Nephron (organoid): ENCODE measurements around the gene SKIC8.

Source experiments
- H3K27ac Mint-ChIP-seq, 3 experiments: 2 replicates each; pipeline ENCODE4 v1.8.0; 2020; ENCODE audit warnings: mixed read lengths in 3 of 3, mild to moderate bottlenecking in 2 of 3, moderate library complexity in 1 of 3
- H3K27me3 Mint-ChIP-seq: 2 replicates; pipeline ENCODE4 v1.8.0; 2021; ENCODE audit warnings: low read depth, mild to moderate bottlenecking, moderate library complexity, mixed read lengths
- H3K36me3 Mint-ChIP-seq: 2 replicates; pipeline ENCODE4 v1.8.0; 2020; ENCODE audit warnings: low read depth, mixed read lengths
- H3K4me1 Mint-ChIP-seq: 2 replicates; pipeline ENCODE4 v1.8.0; 2020; ENCODE audit warnings: mixed read lengths
- H3K4me3 Mint-ChIP-seq, 3 experiments: 2 replicates each; pipeline ENCODE4 v1.8.0; 2020; ENCODE audit warnings: mild to moderate bottlenecking in 3 of 3, mixed read lengths in 3 of 3, moderate library complexity in 2 of 3
- H3K9me3 Mint-ChIP-seq: 2 replicates; pipeline ENCODE4 v1.8.0; 2020; ENCODE audit warnings: mixed read lengths
- TF ChIP-seq, protein P1 (sequence below), 3 experiments: fragments of 200-600 bp; sonication (generic); IDR thresholded peaks; one replicate each; pipeline ENCODE4 v1.5.0; 2021; ENCODE audit warnings: antibody characterized with exemption in 3 of 3; ENCODE audit not compliant: unreplicated experiment in 3 of 3

Gene SKIC8

DNA sequence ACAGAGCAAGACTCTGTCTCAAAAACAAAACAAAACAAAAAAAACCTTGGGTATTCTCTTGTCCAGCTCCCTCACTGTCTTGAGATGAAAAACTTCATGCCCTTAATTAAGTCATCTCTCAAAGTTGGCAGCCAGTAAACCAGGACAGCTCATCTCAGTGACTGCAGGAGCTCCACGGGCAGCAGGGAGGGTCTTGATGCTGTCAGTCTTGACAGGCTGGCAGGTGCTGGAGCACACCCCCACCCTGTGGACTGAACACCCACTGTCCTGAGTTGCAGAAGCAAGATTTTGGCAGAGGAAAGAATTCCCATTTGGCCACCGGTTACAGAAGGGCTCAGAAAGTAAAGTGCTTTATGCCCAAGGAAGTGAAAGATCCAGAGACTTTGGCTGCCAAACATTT lies 27.1 kb downstream of the SKIC8 start:
- H3K4me3 Mint-ChIP-seq = no peak overlapping the region
- H3K4me1 Mint-ChIP-seq = peaks cover 18% of the 10 kb centered on the region
- H3K36me3 Mint-ChIP-seq = no peaks in the 10 kb centered on the region
- H3K9me3 Mint-ChIP-seq = no peaks in the 10 kb centered on the region
- TF ChIP-seq, protein P1, sequence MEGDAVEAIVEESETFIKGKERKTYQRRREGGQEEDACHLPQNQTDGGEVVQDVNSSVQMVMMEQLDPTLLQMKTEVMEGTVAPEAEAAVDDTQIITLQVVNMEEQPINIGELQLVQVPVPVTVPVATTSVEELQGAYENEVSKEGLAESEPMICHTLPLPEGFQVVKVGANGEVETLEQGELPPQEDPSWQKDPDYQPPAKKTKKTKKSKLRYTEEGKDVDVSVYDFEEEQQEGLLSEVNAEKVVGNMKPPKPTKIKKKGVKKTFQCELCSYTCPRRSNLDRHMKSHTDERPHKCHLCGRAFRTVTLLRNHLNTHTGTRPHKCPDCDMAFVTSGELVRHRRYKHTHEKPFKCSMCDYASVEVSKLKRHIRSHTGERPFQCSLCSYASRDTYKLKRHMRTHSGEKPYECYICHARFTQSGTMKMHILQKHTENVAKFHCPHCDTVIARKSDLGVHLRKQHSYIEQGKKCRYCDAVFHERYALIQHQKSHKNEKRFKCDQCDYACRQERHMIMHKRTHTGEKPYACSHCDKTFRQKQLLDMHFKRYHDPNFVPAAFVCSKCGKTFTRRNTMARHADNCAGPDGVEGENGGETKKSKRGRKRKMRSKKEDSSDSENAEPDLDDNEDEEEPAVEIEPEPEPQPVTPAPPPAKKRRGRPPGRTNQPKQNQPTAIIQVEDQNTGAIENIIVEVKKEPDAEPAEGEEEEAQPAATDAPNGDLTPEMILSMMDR (IDR thresholded peaks at IDR 0.05; ENCODE audit: unreplicated experiment in 3 of 3) = no peak
- no peak overlapping the region for H3K27ac Mint-ChIP-seq
- peaks cover 8% of the 10 kb centered on the region for H3K27me3 Mint-ChIP-seq

DNA sequence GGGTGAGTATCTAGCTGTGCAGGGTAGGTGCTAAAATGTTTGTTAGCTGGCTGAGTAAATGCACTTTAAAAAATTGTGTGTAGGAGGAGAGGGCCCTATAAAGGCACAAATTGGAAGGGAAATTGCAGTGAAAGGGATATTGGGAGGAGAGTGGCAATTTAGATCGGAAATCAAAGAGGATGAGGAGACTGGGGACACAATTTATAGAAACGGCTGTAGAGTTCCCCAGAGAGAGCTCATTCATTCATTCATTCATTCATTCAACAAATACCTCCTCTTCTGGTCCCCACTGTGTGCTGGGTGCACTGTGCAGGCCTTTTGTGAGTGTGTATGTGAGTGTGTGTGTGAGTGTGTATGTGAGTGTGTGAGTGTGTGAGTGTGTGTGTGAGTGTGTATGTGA lies 32.6 kb downstream of the SKIC8 start:
- H3K9me3 Mint-ChIP-seq = no peaks in the 10 kb centered on the region
- H3K27me3 Mint-ChIP-seq = peaks cover 9% of the 10 kb centered on the region
- no peak overlapping the region for H3K27ac Mint-ChIP-seq
- peaks cover 24% of the 10 kb centered on the region for H3K4me1 Mint-ChIP-seq
- peak overlapping the region in 1 of 3 experiments; percentile 31 for H3K4me3 Mint-ChIP-seq
- H3K36me3 Mint-ChIP-seq = no peaks in the 10 kb centered on the region
- TF ChIP-seq, protein P1 (IDR thresholded peaks at IDR 0.05; ENCODE audit: unreplicated experiment in 3 of 3) = no peak

DNA sequence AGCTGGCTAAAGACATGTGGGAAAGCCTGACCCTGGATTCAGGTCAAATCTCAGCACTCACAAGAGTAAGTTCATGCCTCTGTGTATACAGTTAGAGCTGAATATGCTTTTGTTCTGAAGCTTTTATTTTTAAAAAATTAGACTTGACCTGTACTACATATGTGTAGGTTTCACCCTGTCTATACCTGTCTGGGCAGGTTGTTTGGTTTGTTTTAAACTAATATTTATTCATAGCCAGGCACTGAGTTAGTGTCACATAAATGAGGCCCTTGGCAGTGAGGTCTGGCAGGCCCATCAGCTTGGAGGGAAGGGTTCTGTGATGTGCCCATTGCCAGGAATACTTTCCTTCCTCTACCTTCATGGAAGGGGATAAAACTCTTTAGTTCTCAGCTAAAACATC lies 33.2 kb downstream of the SKIC8 start:
- Mint-ChIP-seq H3K9me3 (no peaks in the 10 kb centered on the region), H3K27ac (peak overlapping the region in 2 of 3 experiments; percentile 31 to 36), H3K36me3 (no peaks in the 10 kb centered on the region), H3K4me1 (peaks cover 24% of the 10 kb centered on the region), H3K4me3 (no peak overlapping the region), H3K27me3 (peaks cover 9% of the 10 kb centered on the region)
- TF ChIP-seq, protein P1 (IDR thresholded peaks at IDR 0.05; ENCODE audit: unreplicated experiment in 3 of 3) = no peak

DNA sequence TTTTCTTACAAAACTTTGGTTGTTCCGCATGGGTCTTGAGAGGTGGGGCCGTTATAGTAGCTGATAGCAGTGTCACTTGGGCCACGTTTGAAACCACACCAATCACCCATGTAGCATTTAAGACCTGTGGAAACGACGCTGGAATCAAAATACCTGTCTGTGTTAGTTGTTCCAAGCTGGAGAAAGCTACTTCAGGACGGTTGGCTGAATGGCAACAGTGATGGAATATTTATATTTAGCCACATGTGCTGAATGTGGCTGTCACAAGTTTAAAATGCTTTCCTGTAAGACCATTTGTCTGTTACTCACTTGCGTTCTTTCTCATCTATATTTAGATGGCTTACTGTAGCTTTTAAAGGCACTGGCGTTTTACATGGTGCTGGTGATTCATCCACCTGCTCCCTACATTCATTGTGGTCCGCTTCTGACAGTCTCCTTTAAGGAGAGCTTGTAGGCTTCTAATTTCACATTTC lies 33.6 kb downstream of the SKIC8 start:
- Mint-ChIP-seq H3K27me3 (peaks cover 9% of the 10 kb centered on the region), H3K4me3 (peak overlapping the region in 2 of 3 experiments; percentile 42 to 68), H3K27ac (peak overlapping the region; percentile 31 to 76 (median 36)), H3K36me3 (no peaks in the 10 kb centered on the region), H3K9me3 (no peaks in the 10 kb centered on the region), H3K4me1 (peaks cover 24% of the 10 kb centered on the region)
- TF ChIP-seq, protein P1 (IDR thresholded peaks at IDR 0.05; ENCODE audit: unreplicated experiment in 3 of 3) = no peak

DNA sequence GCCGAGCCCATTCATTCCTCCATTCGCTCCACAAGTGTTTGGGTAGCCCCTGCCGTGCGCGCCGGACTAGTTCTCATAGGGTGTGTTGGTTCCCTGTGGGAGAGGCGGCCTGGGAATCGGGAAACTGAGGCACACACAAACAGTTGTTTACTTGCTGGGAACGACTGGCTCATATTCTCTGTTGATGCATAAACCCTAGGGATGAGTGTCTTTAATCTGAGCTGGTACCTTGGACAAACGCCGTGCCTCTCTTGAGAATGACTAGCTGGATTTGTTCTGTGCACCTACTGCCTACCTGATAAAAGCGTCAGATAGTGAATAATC lies 34.3 kb downstream of the SKIC8 start:
- H3K36me3 Mint-ChIP-seq = no peaks in the 10 kb centered on the region
- H3K27me3 Mint-ChIP-seq = peaks cover 9% of the 10 kb centered on the region
- H3K4me1 Mint-ChIP-seq = peaks cover 24% of the 10 kb centered on the region
- no peak overlapping the region for H3K4me3 Mint-ChIP-seq
- no peaks in the 10 kb centered on the region for H3K9me3 Mint-ChIP-seq
- no peak overlapping the region for H3K27ac Mint-ChIP-seq
- TF ChIP-seq, protein P1 (IDR thresholded peaks at IDR 0.05; ENCODE audit: unreplicated experiment in 3 of 3) = no peak

DNA sequence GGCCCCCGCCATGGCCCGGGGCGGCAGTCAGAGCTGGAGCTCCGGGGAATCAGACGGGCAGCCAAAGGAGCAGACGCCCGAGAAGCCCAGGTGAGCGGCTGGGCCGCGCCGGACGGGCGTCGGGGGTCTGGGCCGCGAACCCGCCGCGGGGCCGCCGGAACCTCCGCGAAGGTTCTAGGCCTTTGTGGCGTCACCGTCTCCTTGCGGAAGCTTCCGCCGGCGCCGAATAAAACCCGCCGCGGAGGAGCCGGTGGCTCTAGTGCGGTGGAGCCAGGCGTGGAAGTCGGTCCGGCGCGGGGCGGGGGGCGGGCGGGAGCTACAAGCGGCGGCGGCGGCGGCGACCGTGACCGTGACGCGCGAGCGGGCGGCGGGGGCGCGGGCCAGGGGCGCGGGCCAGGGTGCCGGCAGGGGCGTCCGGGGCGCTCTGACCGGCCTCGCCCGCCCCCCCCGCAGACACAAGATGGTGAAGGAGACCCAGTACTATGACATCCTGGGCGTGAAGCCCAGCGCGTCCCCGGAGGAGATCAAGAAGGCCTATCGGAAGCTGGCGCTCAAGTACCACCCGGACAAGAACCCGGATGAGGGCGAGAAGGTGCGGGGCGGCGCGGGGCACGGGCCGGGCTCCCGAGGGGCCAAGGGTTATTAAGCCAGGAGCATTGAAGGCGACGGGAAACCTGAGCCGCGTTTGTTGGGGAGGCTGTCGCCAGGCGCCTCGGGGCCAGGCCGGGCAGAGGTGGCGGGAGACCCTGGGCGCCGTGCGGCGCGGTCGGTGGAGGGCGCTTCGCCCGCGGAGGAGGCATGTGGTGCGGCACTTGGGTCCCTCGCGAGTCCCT lies 34.9 kb downstream of the SKIC8 start, which contains the start of gene DNAJA4:
DNAJA4 (plus strand) TSS at position 259 of the 833 bp plus-strand sequence; CDS start at position 461, 202 bp downstream.
- Mint-ChIP-seq H3K27me3 (peaks cover 9% of the 10 kb centered on the region), H3K27ac (no peak within 1 kb of the TSS), H3K4me3 (no peak within 1 kb of the TSS), H3K9me3 (no peaks in the 10 kb centered on the region), H3K4me1 (peaks cover 24% of the 10 kb centered on the region), H3K36me3 (no peaks in the 10 kb centered on the region)
- TF ChIP-seq, protein P1 (IDR thresholded peaks at IDR 0.05; ENCODE audit: unreplicated experiment in 3 of 3) = no peak
